T-helper 9 cell (primary cell): ENCODE results near the gene DHCR7.

Experiments used
- DNase-seq: peaks from one replicate; pipeline ENCODE4 v3.0.0-alpha.2; 2020
- total RNA-seq, 2 donors: gene quantifications; one replicate each; lab custom pipeline; 2026; lab: John Stamatoyannopoulos, UW

DHCR7 gene
- total RNA-seq: 23.9 to 34.7 reads per million in 2 donors

- DNase-seq: peak; percentile 89
These were observed at the start of gene DHCR7 for GRCh38 chr11:71448257-71449171. TSS of gene DHCR7 (minus strand) at chr11:71448393. CDS start at chr11:71444952, 3,441 bp downstream.

GRCh38 chr11:71496421-71496820 is 48.2 kb upstream of the DHCR7 start:
- no peak for DNase-seq

- DNase-seq: no peak
These were observed 47.4 kb upstream of the DHCR7 start for GRCh38 chr11:71495286-71496230.

GRCh38 chr11:71491940-71492339 is 43.7 kb upstream of the DHCR7 start:
- DNase-seq: no peak

- DNase-seq: no peak
These were observed 43.3 kb upstream of the DHCR7 start for GRCh38 chr11:71491531-71491930.

GRCh38 chr11:71490731-71491390 is 42.7 kb upstream of the DHCR7 start:
- DNase-seq: no peak

- no peak for DNase-seq
These were observed 42.0 kb upstream of the DHCR7 start for GRCh38 chr11:71490044-71490730.

GRCh38 chr11:71489311-71490043 is 41.3 kb upstream of the DHCR7 start:
- DNase-seq: no peak

- DNase-seq: no peak
These were observed 40.6 kb upstream of the DHCR7 start for GRCh38 chr11:71488681-71489270.

- DNase-seq: no peak
These were observed 38.1 kb upstream of the DHCR7 start for GRCh38 chr11:71486320-71486719.

- no peak for DNase-seq
These were observed 37.3 kb upstream of the DHCR7 start for GRCh38 chr11:71485466-71485865.

GRCh38 chr11:71485063-71485399 is 36.8 kb upstream of the DHCR7 start:
- no peak for DNase-seq

- DNase-seq: no peak
These were observed 36.3 kb upstream of the DHCR7 start for GRCh38 chr11:71484248-71485062.

- no peak for DNase-seq
These were observed 35.5 kb upstream of the DHCR7 start for GRCh38 chr11:71483692-71484091.

- no peak for DNase-seq
These were observed 34.7 kb upstream of the DHCR7 start for GRCh38 chr11:71482746-71483364.

- no peak for DNase-seq
These were observed 34.0 kb upstream of the DHCR7 start for GRCh38 chr11:71482216-71482615.

GRCh38 chr11:71481101-71481960 is 33.1 kb upstream of the DHCR7 start:
- no peak for DNase-seq

- DNase-seq: no peak
These were observed 30.3 kb upstream of the DHCR7 start for GRCh38 chr11:71478528-71478840.
